Suprapubic skin (tissue), 4 donors: Measurements from ENCODE around the gene ARAP2. TPM values are rescaled to one million over a fixed set of nuclear protein-coding genes. Genes with fewer than 3 reads are reported as not detected.

Source experiments
- DNase-seq, 2 donors: peaks; one replicate each; pipeline ENCODE4 v3.0.0-alpha.2; 2019; ENCODE audit warnings: low spot score in 2 of 2
- H3K27ac ChIP-seq: fragments of 200-600 bp; sonication (generic); one replicate; pipeline ENCODE4 v1.5.1; 2019
- H3K27me3 ChIP-seq: fragments of 200-600 bp; sonication (generic); one replicate; pipeline ENCODE4 v1.5.1; 2019
- H3K36me3 ChIP-seq: fragments of 200-600 bp; sonication (generic); one replicate; pipeline ENCODE4 v1.5.1; 2019
- H3K4me1 ChIP-seq: fragments of 200-600 bp; sonication (generic); one replicate; pipeline ENCODE4 v1.5.1; 2019
- H3K4me3 ChIP-seq: fragments of 200-600 bp; sonication (generic); one replicate; pipeline ENCODE4 v1.5.1; 2019; ENCODE audit warnings: mild to moderate bottlenecking
- H3K9me3 ChIP-seq: fragments of 200-600 bp; sonication (generic); one replicate; pipeline ENCODE4 v1.5.1; 2019
- CTCF ChIP-seq, 2 donors: fragments of 200-600 bp in 1 of 2; fragments of 450-650 bp in 1 of 2; sonication (generic) in 1 of 2; IDR thresholded peaks; one replicate each; pipeline ENCODE4 v1.5.1; 2016 to 2019; ENCODE audit warnings: antibody characterized with exemption in 2 of 2, mild to moderate bottlenecking in 1 of 2, moderate library complexity in 1 of 2
- EP300 ChIP-seq: sonication (generic); formaldehyde crosslinking; IDR thresholded peaks from one replicate; pipeline ENCODE4 v1.6.1; 2017; ENCODE audit warnings: antibody characterized with exemption
- POLR2A ChIP-seq, 2 donors: fragments of 450-650 bp; IDR thresholded peaks; one replicate each; pipeline ENCODE4 v1.6.1; 2017; ENCODE audit warnings: antibody characterized with exemption in 2 of 2, mild to moderate bottlenecking in 2 of 2, moderate library complexity in 2 of 2
- POLR2AphosphoS5 ChIP-seq, 3 donors: sonication (generic); formaldehyde crosslinking; IDR thresholded peaks; one replicate each; pipeline ENCODE4 v1.6.1; 2017; ENCODE audit warnings: antibody characterized with exemption in 3 of 3
- WGBS: methylation state at CpG from one replicate; pipeline ENCODE4 v1.1.5; 2018; 5-methylcytosine and 5-hydroxymethylcytosine counted together
- total RNA-seq, 4 donors: library from RNA; depleted of rRNA; stranded (reverse); fragments of >200 nt; gene quantifications; one replicate each; pipeline ENCODE4 v1.1.0, GENCODE V29; 2016

Gene ARAP2
- total RNA-seq, 4 donors from 2014 or later: 88.2 to 203 (median 117) TPM

DNA sequence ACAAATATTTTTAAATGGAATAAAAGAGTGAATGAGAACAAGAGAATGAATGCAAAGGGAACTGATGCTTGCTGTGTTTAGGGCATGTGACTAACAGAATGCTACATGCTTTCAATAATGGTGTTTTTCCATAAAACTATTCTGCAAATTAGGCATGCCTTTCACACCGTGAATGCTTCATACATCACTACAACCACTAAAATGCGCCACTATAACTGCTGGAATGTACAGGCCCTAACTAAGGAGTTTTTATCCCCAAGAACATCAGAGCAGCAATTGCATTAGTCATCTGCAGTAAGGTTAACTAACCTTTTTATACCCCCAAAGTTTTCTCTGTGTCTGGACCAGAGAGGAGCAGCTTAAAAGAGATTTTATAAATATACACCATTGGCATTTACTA, 190.4 kb downstream of the ARAP2 start:
- DNase-seq: no peak
- H3K9me3 ChIP-seq: no peaks in the 10 kb centered on the region
- no peak overlapping the region for H3K4me3 ChIP-seq
- H3K27me3 ChIP-seq: no peaks in the 10 kb centered on the region
- H3K36me3 ChIP-seq: no peaks in the 10 kb centered on the region
- no peak overlapping the region for H3K27ac ChIP-seq
- 84% methylated on average over 2 of the region's 2 CpGs for WGBS
- TF ChIP-seq POLR2AphosphoS5 (IDR thresholded peaks at IDR 0.05) (no peak), POLR2A (IDR thresholded peaks at IDR 0.05) (no peak)
- no peaks in the 10 kb centered on the region for H3K4me1 ChIP-seq

GRCh38 chr4:36051634-36052033, 192.7 kb downstream of the ARAP2 start:
- WGBS: 93% methylated on average over 4 of the region's 4 CpGs

GRCh38 chr4:36046026-36046425, 198.3 kb downstream of the ARAP2 start:
- H3K4me3 ChIP-seq: no peak overlapping the region
- no peaks in the 10 kb centered on the region for H3K9me3 ChIP-seq
- no peaks in the 10 kb centered on the region for H3K36me3 ChIP-seq
- TF ChIP-seq CTCF (IDR thresholded peaks at IDR 0.05) (no peak), EP300 (no peak), POLR2A (IDR thresholded peaks at IDR 0.05) (no peak), POLR2AphosphoS5 (IDR thresholded peaks at IDR 0.05) (no peak)
- H3K27me3 ChIP-seq: no peaks in the 10 kb centered on the region
- H3K27ac ChIP-seq: no peak overlapping the region
- no peaks in the 10 kb centered on the region for H3K4me1 ChIP-seq
- DNase-seq: no peak

More at GRCh38 chr4:36051634-36052033, 192.7 kb downstream of the ARAP2 start:
- TF ChIP-seq POLR2AphosphoS5 (IDR thresholded peaks at IDR 0.05) (no peak), POLR2A (IDR thresholded peaks at IDR 0.05) (no peak), EP300 (no peak), CTCF (IDR thresholded peaks at IDR 0.05) (no peak)
- Histone ChIP-seq H3K9me3 (no peaks in the 10 kb centered on the region), H3K27me3 (no peaks in the 10 kb centered on the region), H3K4me1 (no peaks in the 10 kb centered on the region), H3K4me3 (no peak overlapping the region), H3K36me3 (no peaks in the 10 kb centered on the region), H3K27ac (no peak overlapping the region)
- no peak for DNase-seq

GRCh38 chr4:36043901-36044300, 200.4 kb downstream of the ARAP2 start:
- TF ChIP-seq POLR2AphosphoS5 (IDR thresholded peaks at IDR 0.05) (no peak), EP300 (no peak), POLR2A (IDR thresholded peaks at IDR 0.05) (no peak), CTCF (IDR thresholded peaks at IDR 0.05) (no peak)
- no peaks in the 10 kb centered on the region for H3K4me1 ChIP-seq
- DNase-seq: no peak
- no peaks in the 10 kb centered on the region for H3K27me3 ChIP-seq
- H3K4me3 ChIP-seq: no peak overlapping the region
- H3K36me3 ChIP-seq: no peaks in the 10 kb centered on the region
- WGBS: 92% methylated on average over 6 of the region's 6 CpGs
- no peaks in the 10 kb centered on the region for H3K9me3 ChIP-seq
- H3K27ac ChIP-seq: no peak overlapping the region

- no peaks in the 10 kb centered on the region for H3K27me3 ChIP-seq
- H3K36me3 ChIP-seq: no peaks in the 10 kb centered on the region
- H3K4me1 ChIP-seq: no peaks in the 10 kb centered on the region
- TF ChIP-seq CTCF (IDR thresholded peaks at IDR 0.05) (no peak), EP300 (no peak), POLR2A (IDR thresholded peaks at IDR 0.05) (no peak), POLR2AphosphoS5 (IDR thresholded peaks at IDR 0.05) (no peak)
- no peaks in the 10 kb centered on the region for H3K9me3 ChIP-seq
- 87% methylated on average over 4 of the region's 4 CpGs for WGBS
- no peak overlapping the region for H3K27ac ChIP-seq
- H3K4me3 ChIP-seq: no peak overlapping the region
- DNase-seq: no peak
Observed at GRCh38 chr4:36043241-36043640, 201.1 kb downstream of the ARAP2 start.
